Measurements from ENCODE around the gene TAGLN.

DNA sequence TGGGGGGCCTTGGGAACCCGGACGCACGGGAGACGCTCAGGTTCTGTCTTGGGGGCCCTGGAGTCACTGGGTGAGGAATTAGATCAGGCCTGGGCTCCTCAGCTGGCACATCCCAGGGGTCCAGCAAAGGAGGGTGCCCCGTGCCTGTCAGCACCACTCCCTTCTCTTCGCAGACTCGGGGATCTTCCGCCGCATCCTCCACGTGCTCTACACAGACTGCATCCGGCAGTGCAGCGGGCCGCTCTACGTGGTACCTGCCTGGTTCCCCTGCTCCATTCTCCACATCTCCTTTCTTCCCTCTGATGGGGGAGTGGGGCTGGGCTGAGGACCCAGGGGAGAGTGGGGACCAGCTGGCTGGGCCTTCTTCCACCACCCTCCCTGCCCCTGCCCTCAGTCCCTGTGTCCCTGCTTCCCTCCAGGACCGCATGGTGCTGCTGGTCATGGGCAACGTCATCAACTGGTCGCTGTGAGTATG lies 6.7 kb upstream of the TAGLN start:
- TF ChIP-seq, protein P1, sequence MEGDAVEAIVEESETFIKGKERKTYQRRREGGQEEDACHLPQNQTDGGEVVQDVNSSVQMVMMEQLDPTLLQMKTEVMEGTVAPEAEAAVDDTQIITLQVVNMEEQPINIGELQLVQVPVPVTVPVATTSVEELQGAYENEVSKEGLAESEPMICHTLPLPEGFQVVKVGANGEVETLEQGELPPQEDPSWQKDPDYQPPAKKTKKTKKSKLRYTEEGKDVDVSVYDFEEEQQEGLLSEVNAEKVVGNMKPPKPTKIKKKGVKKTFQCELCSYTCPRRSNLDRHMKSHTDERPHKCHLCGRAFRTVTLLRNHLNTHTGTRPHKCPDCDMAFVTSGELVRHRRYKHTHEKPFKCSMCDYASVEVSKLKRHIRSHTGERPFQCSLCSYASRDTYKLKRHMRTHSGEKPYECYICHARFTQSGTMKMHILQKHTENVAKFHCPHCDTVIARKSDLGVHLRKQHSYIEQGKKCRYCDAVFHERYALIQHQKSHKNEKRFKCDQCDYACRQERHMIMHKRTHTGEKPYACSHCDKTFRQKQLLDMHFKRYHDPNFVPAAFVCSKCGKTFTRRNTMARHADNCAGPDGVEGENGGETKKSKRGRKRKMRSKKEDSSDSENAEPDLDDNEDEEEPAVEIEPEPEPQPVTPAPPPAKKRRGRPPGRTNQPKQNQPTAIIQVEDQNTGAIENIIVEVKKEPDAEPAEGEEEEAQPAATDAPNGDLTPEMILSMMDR (IDR thresholded peaks at IDR 0.05), result no peak
- no peak for TF ChIP-seq POLR2A (IDR thresholded peaks at IDR 0.05)
